ENCODE measurements around the gene DNER.

DNA sequence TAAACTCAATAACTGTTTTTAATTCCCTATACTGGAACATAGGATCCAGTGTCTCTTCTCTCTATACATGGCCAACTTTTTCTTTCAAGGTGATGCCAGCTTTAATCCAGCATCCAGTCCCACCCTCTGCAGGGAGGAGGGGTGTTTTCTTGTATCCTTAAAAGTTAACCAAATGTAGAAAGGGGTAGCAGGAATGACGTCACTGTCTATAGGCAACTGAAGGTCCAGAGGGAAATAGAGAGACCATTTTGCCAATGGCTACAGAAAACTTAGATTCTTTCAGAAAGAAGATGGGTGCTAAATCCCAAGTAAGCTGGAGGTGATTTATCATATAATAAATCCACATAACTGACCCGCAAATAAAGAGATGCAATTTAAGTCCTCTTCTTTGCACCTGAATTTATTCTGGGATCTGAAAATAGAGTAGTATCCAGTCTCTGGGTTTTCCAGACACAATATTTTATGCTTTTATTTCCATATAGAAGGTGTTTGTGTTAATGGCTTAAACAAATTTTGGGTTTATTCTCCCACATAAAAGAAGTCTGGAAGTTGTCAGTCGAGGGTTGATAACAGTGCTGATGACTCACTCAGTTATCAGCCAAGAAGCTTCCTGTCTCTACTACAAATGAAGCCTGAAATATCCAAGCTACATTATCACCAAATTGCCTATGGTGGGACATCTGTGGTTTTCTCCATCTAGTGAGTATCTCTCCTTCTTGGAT lies 5.7 kb upstream of the DNER start:
- TF ChIP-seq EZH2 (IDR thresholded peaks at IDR 0.05; ENCODE audit: low read depth, unreplicated experiment), result no peak
- TF ChIP-seq, protein P1, sequence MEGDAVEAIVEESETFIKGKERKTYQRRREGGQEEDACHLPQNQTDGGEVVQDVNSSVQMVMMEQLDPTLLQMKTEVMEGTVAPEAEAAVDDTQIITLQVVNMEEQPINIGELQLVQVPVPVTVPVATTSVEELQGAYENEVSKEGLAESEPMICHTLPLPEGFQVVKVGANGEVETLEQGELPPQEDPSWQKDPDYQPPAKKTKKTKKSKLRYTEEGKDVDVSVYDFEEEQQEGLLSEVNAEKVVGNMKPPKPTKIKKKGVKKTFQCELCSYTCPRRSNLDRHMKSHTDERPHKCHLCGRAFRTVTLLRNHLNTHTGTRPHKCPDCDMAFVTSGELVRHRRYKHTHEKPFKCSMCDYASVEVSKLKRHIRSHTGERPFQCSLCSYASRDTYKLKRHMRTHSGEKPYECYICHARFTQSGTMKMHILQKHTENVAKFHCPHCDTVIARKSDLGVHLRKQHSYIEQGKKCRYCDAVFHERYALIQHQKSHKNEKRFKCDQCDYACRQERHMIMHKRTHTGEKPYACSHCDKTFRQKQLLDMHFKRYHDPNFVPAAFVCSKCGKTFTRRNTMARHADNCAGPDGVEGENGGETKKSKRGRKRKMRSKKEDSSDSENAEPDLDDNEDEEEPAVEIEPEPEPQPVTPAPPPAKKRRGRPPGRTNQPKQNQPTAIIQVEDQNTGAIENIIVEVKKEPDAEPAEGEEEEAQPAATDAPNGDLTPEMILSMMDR (conservative IDR thresholded peaks at IDR 0.05; ENCODE audit: low read depth in 2 of 2), result no peak
- TF ChIP-seq, protein P2, sequence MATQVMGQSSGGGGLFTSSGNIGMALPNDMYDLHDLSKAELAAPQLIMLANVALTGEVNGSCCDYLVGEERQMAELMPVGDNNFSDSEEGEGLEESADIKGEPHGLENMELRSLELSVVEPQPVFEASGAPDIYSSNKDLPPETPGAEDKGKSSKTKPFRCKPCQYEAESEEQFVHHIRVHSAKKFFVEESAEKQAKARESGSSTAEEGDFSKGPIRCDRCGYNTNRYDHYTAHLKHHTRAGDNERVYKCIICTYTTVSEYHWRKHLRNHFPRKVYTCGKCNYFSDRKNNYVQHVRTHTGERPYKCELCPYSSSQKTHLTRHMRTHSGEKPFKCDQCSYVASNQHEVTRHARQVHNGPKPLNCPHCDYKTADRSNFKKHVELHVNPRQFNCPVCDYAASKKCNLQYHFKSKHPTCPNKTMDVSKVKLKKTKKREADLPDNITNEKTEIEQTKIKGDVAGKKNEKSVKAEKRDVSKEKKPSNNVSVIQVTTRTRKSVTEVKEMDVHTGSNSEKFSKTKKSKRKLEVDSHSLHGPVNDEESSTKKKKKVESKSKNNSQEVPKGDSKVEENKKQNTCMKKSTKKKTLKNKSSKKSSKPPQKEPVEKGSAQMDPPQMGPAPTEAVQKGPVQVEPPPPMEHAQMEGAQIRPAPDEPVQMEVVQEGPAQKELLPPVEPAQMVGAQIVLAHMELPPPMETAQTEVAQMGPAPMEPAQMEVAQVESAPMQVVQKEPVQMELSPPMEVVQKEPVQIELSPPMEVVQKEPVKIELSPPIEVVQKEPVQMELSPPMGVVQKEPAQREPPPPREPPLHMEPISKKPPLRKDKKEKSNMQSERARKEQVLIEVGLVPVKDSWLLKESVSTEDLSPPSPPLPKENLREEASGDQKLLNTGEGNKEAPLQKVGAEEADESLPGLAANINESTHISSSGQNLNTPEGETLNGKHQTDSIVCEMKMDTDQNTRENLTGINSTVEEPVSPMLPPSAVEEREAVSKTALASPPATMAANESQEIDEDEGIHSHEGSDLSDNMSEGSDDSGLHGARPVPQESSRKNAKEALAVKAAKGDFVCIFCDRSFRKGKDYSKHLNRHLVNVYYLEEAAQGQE (IDR thresholded peaks at IDR 0.05; ENCODE audit: unreplicated experiment), result no peak
- TF ChIP-seq POLR2AphosphoS5 (IDR thresholded peaks at IDR 0.05; ENCODE audit: low read depth), result no peak
- TF ChIP-seq CREB1 (CRISPR knock-in tag; IDR thresholded peaks at IDR 0.05; ENCODE audit: low read depth), result no peak
- no peak for TF ChIP-seq EZH2phosphoT487 (IDR thresholded peaks at IDR 0.05; ENCODE audit: unreplicated experiment)
- no peak for TF ChIP-seq NANOG (IDR thresholded peaks at IDR 0.05; ENCODE audit: borderline replicate concordance)
- TF ChIP-seq ZNF114 (CRISPR knock-in tag; IDR thresholded peaks at IDR 0.05), result no peak
- no peak for TF ChIP-seq ZNF331 (CRISPR knock-in tag; IDR thresholded peaks at IDR 0.05; ENCODE audit: low read depth)
- no peak for TF ChIP-seq JUNB (IDR thresholded peaks at IDR 0.05; ENCODE audit: unreplicated experiment)
- no peak for TF ChIP-seq STAT1 (IDR thresholded peaks at IDR 0.05; ENCODE audit: unreplicated experiment)
- TF ChIP-seq, protein P3, sequence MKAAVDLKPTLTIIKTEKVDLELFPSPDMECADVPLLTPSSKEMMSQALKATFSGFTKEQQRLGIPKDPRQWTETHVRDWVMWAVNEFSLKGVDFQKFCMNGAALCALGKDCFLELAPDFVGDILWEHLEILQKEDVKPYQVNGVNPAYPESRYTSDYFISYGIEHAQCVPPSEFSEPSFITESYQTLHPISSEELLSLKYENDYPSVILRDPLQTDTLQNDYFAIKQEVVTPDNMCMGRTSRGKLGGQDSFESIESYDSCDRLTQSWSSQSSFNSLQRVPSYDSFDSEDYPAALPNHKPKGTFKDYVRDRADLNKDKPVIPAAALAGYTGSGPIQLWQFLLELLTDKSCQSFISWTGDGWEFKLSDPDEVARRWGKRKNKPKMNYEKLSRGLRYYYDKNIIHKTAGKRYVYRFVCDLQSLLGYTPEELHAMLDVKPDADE (IDR thresholded peaks at IDR 0.05), result no peak

Data from GM23338 (cell line).